Ovary (tissue), 3 donors: ENCODE data around the gene ARHGAP44.

Source experiments
- EP300 ChIP-seq: sonication (generic); formaldehyde crosslinking; IDR thresholded peaks from one replicate; pipeline ENCODE4 v1.6.1; 2017; ENCODE audit warnings: antibody characterized with exemption
- POLR2A ChIP-seq: fragments of 450-650 bp; IDR thresholded peaks from one replicate; pipeline ENCODE4 v1.6.1; 2017; ENCODE audit warnings: antibody characterized with exemption, mild to moderate bottlenecking, moderate library complexity
- TF ChIP-seq, protein P1 (sequence below), 3 donors: fragments of 450-650 bp in 2 of 3; fragments of 200-600 bp in 1 of 3; IDR thresholded peaks; one replicate each; pipeline versions ENCODE4 v1.5.1 to v1.8.0; 2016 to 2022; ENCODE audit warnings: antibody characterized with exemption in 3 of 3, mild to moderate bottlenecking in 1 of 3
- donor health status: DM: no; HTN: no; CAD: no.

DNA sequence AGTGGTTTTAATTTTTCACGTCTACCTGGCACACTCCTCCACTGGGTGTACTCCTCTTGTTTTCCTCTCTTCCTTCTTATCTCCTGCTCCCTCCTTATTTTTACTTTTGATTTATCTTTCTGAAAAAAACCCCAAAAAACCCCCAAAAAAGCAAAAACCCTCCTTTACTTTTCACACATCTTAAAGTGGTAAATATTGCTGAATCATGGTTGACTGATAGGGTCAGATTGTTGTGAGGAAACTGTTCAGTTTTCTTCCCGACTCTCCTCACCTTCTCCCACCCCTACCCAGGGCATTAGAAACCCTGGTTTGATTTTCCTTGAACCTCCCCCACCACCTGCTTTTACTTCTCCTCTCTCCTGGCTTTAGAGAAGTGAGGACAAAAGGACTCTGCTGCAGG, 25.4 kb downstream of the ARHGAP44 start:
- no peak for TF ChIP-seq POLR2A
- TF ChIP-seq, protein P1, sequence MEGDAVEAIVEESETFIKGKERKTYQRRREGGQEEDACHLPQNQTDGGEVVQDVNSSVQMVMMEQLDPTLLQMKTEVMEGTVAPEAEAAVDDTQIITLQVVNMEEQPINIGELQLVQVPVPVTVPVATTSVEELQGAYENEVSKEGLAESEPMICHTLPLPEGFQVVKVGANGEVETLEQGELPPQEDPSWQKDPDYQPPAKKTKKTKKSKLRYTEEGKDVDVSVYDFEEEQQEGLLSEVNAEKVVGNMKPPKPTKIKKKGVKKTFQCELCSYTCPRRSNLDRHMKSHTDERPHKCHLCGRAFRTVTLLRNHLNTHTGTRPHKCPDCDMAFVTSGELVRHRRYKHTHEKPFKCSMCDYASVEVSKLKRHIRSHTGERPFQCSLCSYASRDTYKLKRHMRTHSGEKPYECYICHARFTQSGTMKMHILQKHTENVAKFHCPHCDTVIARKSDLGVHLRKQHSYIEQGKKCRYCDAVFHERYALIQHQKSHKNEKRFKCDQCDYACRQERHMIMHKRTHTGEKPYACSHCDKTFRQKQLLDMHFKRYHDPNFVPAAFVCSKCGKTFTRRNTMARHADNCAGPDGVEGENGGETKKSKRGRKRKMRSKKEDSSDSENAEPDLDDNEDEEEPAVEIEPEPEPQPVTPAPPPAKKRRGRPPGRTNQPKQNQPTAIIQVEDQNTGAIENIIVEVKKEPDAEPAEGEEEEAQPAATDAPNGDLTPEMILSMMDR (IDR thresholded peaks at IDR 0.05), result no peak
- TF ChIP-seq EP300, result no peak
